GM20431 (cell line): ENCODE results near the gene KIF3C.

Experiments used
- in situ Hi-C: fragments of 300-500 bp; cut with MseI, MboI; formaldehyde crosslinking; loops from one replicate; pipeline ENCODE4 v1.15.0; 2020; ENCODE audit warnings: low sequenced_read_pairs; ENCODE audit not compliant: unreplicated experiment

Gene KIF3C

DNA sequence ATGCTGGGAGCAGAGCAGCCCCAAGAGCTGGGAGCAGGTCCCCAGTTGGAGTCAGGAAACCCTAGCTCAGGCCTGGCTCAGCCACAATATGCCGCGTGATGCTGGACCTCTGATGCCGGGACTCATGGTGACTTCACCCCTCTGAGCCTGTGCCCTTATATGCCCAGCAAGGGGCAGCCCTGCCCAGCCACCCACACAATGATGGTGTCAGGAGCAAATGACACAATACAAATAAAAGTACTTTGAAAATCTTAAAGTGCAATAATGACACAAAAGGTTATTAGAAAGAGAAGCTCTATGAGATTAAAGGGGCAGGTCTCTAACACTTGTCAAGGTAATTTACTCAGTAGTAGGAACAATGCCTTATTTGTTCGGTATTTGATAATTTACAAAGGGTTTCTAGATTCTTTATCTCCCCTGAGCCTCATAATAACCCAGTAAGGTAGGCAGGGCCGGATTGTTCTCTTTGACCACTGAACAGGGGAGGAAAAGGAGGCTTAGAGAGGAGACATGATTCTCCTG is 18.3 kb upstream of the KIF3C start:
- in situ Hi-C loops: no loop called here

DNA sequence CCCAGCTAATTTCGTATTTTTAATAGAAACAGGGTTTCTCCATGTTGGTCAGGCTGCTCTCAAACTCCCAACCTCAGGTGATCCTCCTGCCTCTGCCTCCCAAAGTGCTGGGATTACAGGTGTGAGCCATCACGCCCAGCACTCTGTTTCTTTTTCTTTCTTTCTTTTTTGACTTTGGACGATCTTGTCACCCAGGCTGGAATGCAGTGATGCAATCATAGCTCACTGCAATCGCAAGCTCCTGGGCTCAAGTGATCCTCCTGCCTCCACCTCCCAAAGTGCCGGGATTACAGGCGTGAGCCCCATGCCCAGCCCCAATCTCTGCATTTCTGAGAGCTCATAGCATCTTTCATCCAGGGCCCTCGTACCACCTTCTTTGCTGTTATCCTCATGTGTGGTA is 17.1 kb upstream of the KIF3C start:
- in situ Hi-C loops: loop anchor here (10.0 kb wide), 1 partner anchor 145 kb away; no protein-coding TSS in a partner anchor

DNA sequence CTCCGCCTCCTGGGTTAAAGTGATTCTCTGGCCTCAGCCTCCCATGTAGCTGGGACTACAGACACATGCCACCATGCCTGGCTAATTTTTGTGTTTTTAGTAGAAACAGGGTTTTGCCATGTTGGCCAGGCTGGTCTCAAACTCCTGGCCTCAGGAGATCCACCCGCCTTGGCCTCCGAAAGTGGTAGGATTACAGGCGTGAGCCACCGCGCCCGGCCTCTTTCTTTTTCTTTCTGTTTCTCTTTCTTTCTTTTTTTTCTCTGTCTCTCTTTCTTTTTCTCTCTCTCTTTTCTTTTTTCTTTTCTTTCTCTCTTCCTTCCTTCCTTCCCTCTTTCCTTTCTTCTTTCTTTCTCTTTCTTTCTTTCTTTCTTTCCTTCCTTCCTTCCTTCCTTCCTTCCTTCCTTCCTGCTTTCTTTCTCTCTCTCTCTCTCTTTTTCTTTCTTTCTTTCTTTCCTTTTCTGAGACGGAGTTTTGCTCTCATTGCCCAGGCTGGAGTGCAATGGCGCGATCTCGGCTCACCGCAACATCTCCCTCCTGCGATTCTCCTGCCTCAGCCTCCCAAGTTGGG is 16.6 kb upstream of the KIF3C start:
- in situ Hi-C loops: loop anchor here (10.0 kb wide), 1 partner anchor 146 kb away; no protein-coding TSS in a partner anchor

DNA sequence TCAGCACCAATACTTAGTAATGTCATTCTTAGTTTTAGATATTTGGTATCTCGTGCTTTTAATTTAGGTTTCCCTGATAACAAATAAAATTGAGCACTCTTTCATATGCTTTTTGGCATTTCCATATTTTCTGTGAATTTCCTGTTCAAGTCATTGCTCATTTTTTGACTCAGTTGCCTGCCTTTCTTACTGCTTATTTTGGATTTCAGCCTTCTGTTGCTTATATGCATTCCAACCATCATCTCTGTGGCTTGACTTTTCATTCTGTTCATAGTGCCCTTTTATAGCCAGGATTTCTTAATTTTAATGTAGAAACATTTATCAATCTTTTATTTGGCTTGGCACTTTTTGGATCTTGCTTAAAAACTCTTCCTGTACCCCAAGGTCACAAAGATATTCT is 14.5 kb upstream of the KIF3C start:
- in situ Hi-C loops: loop anchor here (10.0 kb wide), 1 partner anchor 148 kb away; no protein-coding TSS in a partner anchor

DNA sequence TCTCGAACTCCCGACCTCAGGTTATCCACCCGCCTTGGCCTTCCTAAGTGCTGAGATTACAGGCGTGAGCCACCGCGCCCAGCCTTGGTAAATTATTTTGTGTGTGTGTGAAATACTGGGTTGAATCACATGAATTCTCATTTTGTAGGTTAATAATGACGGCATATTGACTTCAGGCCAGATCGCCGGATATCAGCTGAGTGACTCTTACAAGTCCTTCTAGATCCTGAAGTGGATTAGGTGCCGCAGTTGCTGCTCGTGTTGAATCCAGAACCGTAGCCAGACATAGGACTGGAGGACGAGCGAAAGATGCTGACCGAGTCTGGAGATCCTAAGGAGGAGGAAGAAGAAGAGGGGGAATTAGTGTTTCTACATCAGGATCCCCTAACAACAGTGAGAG is 12.2 kb upstream of the KIF3C start:
- in situ Hi-C loops: loop anchor here (10.0 kb wide), 1 partner anchor 150 kb away; no protein-coding TSS in a partner anchor

DNA sequence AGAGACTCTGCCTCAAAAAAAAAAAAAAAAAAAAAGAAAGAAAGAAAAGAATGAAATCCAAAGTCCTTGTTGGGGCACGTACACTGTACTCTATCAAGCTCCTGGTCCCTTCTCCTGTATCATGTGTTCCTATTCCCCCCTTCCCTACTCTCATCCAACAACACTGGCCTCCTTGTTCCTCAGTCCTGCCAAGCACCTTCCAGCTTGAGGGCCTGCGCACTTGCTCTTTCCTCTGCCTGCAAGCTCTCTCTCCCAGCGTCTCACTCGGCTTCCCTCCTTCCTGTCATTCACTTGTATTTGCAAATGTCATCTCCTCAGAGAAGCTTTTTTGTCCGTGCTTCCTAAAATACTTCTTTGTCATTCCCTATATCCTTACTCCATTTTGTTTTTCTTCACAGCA is 10.8 kb upstream of the KIF3C start:
- in situ Hi-C loops: loop anchor here (10.0 kb wide), 1 partner anchor 152 kb away; no protein-coding TSS in a partner anchor

DNA sequence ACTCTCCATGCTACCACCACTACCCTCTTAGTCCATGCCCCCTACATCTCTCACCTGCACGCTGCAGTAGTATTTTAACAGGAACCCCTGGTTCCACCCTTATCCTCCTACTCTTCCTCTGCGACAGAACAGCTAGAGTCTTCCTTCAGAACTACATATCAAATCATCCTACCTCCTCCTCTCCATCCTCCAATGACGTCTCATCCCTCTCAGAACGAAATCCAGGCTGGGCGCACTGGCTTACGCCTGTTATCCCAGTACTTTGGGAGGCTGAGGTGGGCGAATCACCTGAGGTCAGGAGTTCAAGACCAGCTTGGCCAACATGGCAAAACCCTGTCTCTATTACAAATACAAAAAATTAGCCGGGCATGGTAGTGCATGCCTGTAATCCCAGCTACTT is 10.3 kb upstream of the KIF3C start:
- in situ Hi-C loops: loop anchor here (10.0 kb wide), 1 partner anchor 152 kb away; no protein-coding TSS in a partner anchor

DNA sequence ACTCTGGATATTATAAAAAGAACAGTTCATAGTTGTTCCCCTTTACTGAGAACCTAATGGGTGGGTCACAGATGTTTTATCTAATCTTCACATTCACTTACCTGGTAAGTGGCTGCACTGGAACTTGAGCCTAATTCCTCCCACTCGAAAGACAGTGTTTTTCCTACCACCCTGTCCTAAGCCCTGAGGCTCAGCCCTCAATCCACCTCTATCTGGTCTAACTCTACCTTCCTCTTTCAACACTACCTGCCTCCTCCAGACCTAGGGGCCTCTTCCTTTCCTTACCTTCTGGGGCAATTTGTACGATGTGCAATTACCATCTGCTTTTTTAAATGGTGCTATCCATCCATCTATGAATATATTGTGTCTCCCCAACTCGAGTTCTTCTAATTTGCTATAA is 9.7 kb upstream of the KIF3C start:
- in situ Hi-C loops: loop anchor here (10.0 kb wide), 1 partner anchor 153 kb away; no protein-coding TSS in a partner anchor

DNA sequence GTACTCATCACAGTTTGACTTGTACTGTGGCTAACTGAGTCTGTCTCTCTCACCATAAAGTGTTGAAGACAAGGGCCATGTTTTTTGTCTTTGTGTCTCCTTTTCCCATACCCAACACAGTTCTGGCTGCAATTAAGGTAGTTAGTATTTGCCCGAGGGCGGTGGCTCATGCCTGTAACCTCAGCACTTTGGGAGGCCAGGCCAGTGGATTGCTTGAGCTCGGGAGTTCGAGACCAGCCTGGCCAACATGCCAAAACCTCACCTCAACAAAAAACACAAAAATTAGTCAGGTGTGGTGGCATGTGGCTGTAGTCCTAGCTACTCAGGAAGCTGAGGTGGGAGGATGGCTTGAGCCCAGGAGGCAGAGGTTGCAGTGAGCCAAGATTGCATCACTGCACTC is 6.9 kb upstream of the KIF3C start:
- in situ Hi-C loops: no loop called here

DNA sequence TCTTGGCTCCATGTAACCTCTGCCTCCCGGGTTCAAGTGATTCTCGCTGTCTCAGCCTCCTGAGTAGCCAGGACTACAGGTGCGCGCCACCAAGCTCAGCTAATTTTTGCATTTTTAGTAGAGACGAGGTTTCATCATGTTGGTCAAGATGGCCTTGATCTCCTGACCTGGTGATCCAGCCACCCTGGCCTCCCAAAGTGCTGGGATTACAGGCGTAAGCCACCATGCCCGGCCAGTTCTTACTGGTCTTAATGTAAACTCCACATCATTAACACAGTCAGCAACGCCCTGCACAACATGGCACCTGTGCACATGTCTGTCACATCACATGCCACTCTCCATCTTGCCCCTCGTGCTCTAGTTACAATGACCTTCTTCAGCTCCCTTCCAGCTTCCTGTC is 5.8 kb upstream of the KIF3C start:
- in situ Hi-C loops: no loop called here

DNA sequence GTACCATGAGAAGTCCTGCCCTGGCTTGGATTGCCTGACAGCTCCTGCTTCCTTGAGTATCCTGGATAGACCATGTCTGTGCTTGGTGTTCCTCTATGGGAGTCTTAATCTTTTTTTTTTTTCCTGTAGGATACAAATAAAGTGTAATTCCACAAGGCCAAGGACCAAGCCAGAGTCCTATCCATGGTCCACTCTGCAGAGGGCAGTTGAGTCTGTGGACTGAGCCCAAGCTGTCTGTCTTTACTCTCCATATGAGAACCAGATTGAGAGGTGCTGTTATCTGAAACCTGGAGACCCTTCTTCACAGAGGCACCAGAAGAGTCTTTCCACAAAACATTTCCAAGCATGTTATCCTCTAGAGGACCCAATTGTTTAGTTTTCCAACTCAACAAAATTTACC is 1.4 kb upstream of the KIF3C start:
- in situ Hi-C loops: no loop called here

DNA sequence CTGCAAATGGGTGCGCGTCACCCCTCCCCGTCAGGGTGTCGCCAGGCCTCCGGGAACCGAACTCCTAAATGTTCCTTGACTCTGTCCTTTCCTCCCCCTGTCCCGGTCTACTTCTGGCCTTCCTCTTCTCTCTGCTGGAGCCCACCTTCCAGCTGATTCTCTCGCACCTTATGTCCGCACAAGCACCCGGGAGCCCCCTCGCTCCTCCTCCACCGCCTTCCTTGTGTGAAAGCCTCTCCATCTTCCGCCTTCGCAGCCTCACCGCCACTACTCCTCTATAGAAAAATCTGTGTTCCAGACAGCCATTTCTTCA is 627 bp upstream of the KIF3C start:
- in situ Hi-C loops: no loop called here

DNA sequence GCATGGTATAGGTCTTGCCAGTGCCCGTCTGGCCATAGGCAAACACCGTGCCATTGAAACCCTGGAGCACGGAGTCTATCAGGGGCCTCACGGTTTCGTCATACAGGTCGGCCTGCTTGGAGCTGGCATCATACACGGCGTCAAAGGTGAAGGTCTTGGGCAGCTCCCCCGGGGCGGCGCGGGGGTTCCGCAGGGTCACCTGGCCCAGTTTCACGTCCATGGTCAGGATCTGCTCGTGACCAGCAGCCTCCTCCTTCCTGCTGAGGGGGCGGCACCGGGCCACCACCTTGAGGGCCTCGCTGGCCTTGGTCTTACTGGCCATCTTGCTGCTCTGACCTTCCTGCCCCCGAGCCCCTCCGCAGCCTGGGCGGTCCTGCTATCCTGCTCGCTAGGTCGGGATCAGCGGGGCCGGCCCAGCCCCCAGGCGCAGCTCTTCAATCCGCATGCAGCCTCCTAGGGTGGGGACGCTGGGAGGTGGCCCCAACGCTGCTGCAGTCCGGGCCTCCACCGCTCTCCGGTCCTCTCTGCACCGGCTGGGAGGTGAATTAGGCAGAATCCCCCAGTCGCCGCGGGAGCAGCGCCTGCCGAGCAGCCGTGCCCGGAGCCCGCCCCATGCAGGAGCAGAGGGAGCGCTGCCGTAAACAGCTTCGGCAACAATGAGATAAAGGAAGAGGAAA is 563 bp downstream of the KIF3C start:
- in situ Hi-C loops: no loop called here

DNA sequence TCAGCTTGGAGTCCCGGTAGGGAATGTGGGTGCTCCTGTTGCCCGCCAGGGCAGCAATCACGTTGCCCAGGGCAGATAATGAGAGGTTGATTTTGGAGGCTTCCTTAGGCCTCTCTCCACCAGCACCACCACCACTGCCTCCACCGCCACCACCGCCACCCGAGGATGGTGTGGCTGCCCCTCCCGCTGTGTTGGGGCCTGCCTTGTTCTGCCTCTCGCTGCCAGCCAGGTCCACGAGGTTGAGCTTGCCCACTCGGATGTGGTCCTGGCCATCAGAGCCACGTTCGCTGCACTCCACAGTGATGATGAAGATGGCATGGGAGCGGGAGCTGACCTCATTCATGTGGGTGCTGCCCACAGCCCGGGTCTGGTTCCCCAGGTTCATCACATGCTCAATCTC is 1.3 kb downstream of the KIF3C start:
- in situ Hi-C loops: no loop called here

DNA sequence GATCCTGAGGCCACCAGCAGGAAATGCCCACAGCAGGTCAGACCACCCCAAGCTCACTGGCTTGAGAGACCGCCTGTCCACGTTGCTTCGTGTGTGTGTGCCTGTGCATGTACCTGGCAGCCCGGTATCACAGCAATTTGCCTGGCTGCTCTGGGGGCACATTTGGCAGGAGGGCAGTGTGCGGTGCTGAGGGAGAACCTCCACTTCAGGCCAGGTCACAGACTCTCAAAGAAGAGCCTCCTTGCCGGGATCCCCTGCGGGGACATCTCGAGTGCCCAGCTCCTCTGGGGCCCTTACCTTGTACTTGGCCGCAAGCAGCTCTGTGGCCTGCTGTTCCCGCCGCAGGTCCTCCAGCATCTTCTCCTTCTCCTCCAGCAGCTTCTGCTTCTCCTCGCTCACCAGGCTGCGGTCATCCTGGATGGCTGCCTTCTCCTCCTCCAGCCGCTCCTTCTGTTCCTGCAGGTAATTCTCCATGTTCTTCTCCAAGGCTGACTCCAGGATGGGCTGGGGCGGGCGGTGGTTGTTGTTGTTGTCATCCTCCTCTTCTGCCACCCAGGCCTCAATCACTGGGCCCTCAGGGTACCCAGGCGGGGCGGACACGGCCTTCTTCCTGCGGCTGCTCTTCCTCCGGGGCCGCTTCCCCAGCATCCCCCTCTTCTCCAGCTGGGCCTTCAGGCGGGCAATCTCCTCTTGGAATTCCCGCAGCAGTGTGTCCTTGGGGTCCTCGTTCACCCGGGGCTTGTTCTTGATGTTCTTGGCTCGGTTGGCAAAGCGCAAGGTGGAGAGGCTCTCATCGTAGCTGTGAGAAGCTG is 2.0 kb downstream of the KIF3C start:
- in situ Hi-C loops: no loop called here

DNA sequence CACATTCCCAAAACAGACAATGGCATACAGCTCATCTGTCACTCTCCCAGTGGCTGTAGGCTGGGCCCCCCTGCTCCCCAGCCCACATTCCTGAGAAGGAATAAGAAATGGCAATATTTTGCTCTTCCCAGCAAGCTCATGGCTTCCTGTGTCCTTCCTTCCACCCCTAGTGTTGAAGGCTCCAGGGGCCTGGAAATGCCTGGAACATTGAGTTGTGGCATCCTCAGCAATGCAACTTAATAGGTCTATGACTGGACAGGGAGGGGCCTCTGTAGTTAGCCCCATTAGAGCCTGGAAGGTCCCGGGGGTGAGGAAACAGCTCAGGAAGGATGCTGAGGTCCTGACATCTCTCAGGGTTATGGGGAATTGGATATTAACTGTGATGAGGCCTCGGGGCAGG is 3.3 kb downstream of the KIF3C start:
- in situ Hi-C loops: no loop called here

DNA sequence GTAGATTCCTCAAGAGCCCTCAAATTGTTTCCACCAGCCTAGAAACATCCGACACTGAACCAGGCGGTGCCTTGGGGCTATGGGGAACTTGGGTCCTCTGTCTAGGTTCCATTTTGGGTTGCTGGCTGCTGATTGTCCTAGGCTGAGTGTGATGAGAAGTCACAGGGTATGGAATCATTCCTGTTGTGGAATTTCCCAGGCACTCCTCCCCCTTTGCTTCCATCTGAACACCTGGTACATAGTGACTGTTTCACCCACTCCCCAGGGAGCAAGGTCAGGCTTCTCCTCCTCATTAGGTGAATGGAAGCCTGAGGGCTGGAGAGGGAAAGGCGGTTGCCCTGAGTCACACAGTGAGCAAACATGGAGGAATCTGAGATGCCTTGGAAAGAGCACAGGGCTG is 4.5 kb downstream of the KIF3C start:
- in situ Hi-C loops: no loop called here

DNA sequence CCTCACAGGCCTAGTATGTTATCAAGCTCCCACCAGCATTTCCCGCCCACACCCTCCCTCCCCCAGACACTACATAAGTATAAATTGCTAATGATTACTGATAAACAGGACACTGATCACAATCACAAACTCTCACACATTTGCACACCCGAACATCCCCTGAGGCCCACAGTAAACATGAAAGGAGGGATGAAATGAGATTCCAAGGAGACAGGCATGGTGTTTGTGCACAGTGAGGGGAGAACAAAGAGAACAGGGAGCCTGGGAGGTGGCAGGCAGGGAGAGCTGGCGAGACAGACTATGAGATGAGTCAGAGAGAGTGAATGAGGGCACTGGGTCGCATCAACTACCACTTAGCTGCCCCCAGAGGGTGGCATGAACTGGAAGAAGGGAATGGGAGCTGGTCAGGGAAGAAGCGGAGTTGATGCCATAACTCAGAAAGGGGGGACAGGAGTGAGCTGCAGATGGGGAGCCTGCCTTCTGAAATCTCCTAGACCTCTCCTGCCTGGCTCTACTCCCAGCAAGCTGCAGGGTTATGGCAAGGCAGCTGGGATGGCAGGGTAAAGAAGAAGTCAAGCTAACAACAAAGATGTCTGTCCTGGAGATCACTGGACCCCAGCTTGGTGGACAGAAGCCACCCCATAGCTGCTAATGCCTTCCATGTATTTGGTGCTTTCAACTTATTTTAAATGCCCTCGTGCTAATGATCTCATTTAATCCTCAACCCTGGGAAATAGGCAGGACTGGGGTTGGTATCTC is 5.1 kb downstream of the KIF3C start:
- in situ Hi-C loops: no loop called here

DNA sequence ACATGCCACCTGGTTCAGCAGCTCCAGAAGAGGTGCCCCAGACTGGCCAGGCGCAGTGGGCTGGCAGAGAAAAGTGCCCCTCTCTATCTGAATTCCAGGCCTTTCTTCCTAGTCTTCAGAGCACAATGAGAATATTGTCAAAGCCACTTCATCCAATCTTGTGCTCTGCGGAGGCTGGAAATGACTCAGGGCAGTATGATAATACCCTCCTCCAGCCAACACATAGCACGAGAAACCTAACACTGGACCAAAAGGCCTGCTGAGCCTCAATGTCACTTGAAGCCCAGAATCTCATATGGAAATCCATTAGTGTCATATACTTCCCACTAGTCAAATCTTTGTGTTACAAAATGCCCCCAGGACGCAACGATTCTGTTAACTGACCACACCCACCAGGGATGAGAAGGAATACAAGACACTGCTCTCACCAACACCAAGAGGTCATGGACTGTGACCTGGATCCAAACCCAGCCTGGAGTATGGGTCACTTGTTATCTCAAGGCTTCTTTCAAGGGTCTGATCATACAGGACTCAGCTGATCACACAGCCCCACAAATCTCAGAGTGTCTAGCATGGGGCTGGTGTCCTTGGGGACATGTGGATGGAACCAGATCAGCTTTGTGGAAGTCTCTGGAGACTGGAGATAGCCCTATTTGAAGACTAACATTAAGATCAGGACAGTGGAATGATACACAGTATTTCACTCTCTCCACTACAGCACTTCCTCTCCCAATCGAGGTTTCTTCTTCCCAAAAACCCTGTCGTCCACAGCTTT is 10.1 kb downstream of the KIF3C start:
- in situ Hi-C loops: no loop called here
